Astrocyte (in vitro differentiated cells and primary cell): ENCODE data around the gene PDGFA. TPM values are rescaled to one million over a fixed set of nuclear protein-coding genes. Genes with fewer than 3 reads are reported as not detected.
A peak's percentile ranks its signal among the peaks of the same experiment; 100 is the strongest.

Experiments
- DNase-seq: peaks from one replicate; pipeline ENCODE4 v3.0.0-alpha.2; 2010; ENCODE audit warnings: low read depth
- FAIRE-seq: peaks from 2 replicates; lab custom pipeline; 2011; peaks lifted over from hg19 to GRCh38; lab: Jason Lieb, UNC
- H2AFZ ChIP-seq: 2 replicates; pipeline ENCODE4 v1.6.0; 2012; ENCODE audit warnings: low read depth, low read length, inconsistent platforms
- H3K27ac ChIP-seq: 2 replicates; pipeline ENCODE4 v1.5.1; 2011; ENCODE audit warnings: low read depth, low read length, inconsistent platforms
- H3K27me3 ChIP-seq: 2 replicates; pipeline ENCODE4 v1.6.0; 2011; ENCODE audit warnings: low read length, inconsistent platforms; ENCODE audit not compliant: insufficient read depth
- H3K36me3 ChIP-seq: 2 replicates; pipeline ENCODE4 v1.5.1; 2011; ENCODE audit warnings: low read length, inconsistent platforms; ENCODE audit not compliant: insufficient read depth
- H3K4me1 ChIP-seq: 2 replicates; pipeline ENCODE4 v1.5.1; 2011; ENCODE audit warnings: low read length, inconsistent platforms; ENCODE audit not compliant: insufficient read depth
- H3K4me2 ChIP-seq: 2 replicates; pipeline ENCODE4 v1.6.0; 2012; ENCODE audit warnings: low read length, inconsistent platforms
- H3K4me3 ChIP-seq: 2 replicates; pipeline ENCODE4 v1.5.1; 2011; ENCODE audit warnings: low read depth, mild to moderate bottlenecking, low read length, inconsistent platforms; ENCODE audit not compliant: insufficient read depth
- H3K79me2 ChIP-seq: 2 replicates; pipeline ENCODE4 v1.6.0; 2012; ENCODE audit warnings: mild to moderate bottlenecking, low read length, inconsistent platforms; ENCODE audit not compliant: insufficient read depth
- H3K9ac ChIP-seq: 2 replicates; pipeline ENCODE4 v1.6.0; 2012; ENCODE audit warnings: mild to moderate bottlenecking, low read length, inconsistent platforms
- H3K9me3 ChIP-seq: 2 replicates; pipeline ENCODE4 v1.5.1; 2012; ENCODE audit warnings: low read depth, mild to moderate bottlenecking, low read length, inconsistent platforms; ENCODE audit not compliant: insufficient read depth
- H4K20me1 ChIP-seq: 2 replicates; pipeline ENCODE4 v1.6.0; 2012; ENCODE audit warnings: low read length, inconsistent platforms; ENCODE audit not compliant: insufficient read depth
- H3K27ac Mint-ChIP-seq: one replicate; pipeline ENCODE4 v1.8.0; 2021; ENCODE audit warnings: mild to moderate bottlenecking, mixed read lengths; ENCODE audit not compliant: unreplicated experiment
- H3K27me3 Mint-ChIP-seq: one replicate; pipeline ENCODE4 v1.8.0; 2021; ENCODE audit warnings: low read depth, mixed read lengths; ENCODE audit not compliant: unreplicated experiment
- H3K36me3 Mint-ChIP-seq: one replicate; pipeline ENCODE4 v1.8.0; 2021; ENCODE audit warnings: low read depth, mixed read lengths; ENCODE audit not compliant: unreplicated experiment
- H3K4me1 Mint-ChIP-seq: one replicate; pipeline ENCODE4 v1.8.0; 2021; ENCODE audit warnings: low read depth, mixed read lengths; ENCODE audit not compliant: unreplicated experiment
- H3K4me3 Mint-ChIP-seq: one replicate; pipeline ENCODE4 v1.8.0; 2021; ENCODE audit warnings: mild to moderate bottlenecking, moderate library complexity, mixed read lengths; ENCODE audit not compliant: unreplicated experiment
- H3K9me3 Mint-ChIP-seq: one replicate; pipeline ENCODE4 v1.8.0; 2021; ENCODE audit warnings: mild to moderate bottlenecking, mixed read lengths; ENCODE audit not compliant: unreplicated experiment
- CTCF ChIP-seq: IDR thresholded peaks from 2 replicates; pipeline ENCODE4 v1.5.1; 2011; ENCODE audit warnings: low read depth, mild to moderate bottlenecking, inconsistent platforms, low read length, moderate library complexity; ENCODE audit not compliant: insufficient read depth
- EZH2 ChIP-seq: IDR thresholded peaks from 2 replicates; pipeline ENCODE4 v1.6.1; 2012; ENCODE audit warnings: mild to moderate bottlenecking, low read length, inconsistent platforms; ENCODE audit not compliant: insufficient read depth
- total RNA-seq: library from RNA; stranded (reverse); gene quantifications from 2 replicates; pipeline ENCODE4 v1.2.1, GENCODE V29; 2021

PDGFA gene
- total RNA-seq, 1 donor from 2014 or later, result 47.1 TPM

GRCh38 chr7:486216-486743 is 33.4 kb downstream of the PDGFA start:
- H2AFZ ChIP-seq, result no peak overlapping the region
- H3K4me1 Mint-ChIP-seq, result peaks cover 2% of the 10 kb centered on the region
- H3K36me3 Mint-ChIP-seq, result no peaks in the 10 kb centered on the region
- TF ChIP-seq EZH2, result no peak
- TF ChIP-seq CTCF, result no peak
- no peak for DNase-seq
- H3K27me3 Mint-ChIP-seq, result peaks cover 32% of the 10 kb centered on the region
- peaks cover 6% of the 10 kb centered on the region for H3K9me3 ChIP-seq
- H3K79me2 ChIP-seq, result no peaks in the 10 kb centered on the region
- H3K27ac Mint-ChIP-seq, result no peak overlapping the region
- no peak overlapping the region for H3K4me3 Mint-ChIP-seq
- no peak for FAIRE-seq
- H3K4me2 ChIP-seq, result no peak overlapping the region
- H4K20me1 ChIP-seq, result no peaks in the 10 kb centered on the region
- H3K36me3 ChIP-seq, result no peaks in the 10 kb centered on the region
- H3K9me3 Mint-ChIP-seq, result no peaks in the 10 kb centered on the region
- no peak overlapping the region for H3K27ac ChIP-seq
- H3K4me3 ChIP-seq, result no peak overlapping the region
- H3K9ac ChIP-seq, result no peak overlapping the region
- H3K27me3 ChIP-seq, result peaks cover 28% of the 10 kb centered on the region
- no peaks in the 10 kb centered on the region for H3K4me1 ChIP-seq

- TF ChIP-seq CTCF (no peak), EZH2 (no peak)
- no peaks in the 10 kb centered on the region for H3K79me2 ChIP-seq
- peaks cover 28% of the 10 kb centered on the region for H3K27me3 ChIP-seq
- no peak overlapping the region for H2AFZ ChIP-seq
- H3K9ac ChIP-seq, result no peak overlapping the region
- H3K4me1 Mint-ChIP-seq, result peaks cover 2% of the 10 kb centered on the region
- no peaks in the 10 kb centered on the region for H3K36me3 Mint-ChIP-seq
- no peak overlapping the region for H3K4me2 ChIP-seq
- no peaks in the 10 kb centered on the region for H3K9me3 Mint-ChIP-seq
- peaks cover 32% of the 10 kb centered on the region for H3K27me3 Mint-ChIP-seq
- H4K20me1 ChIP-seq, result no peaks in the 10 kb centered on the region
- H3K27ac ChIP-seq, result no peak overlapping the region
- FAIRE-seq, result no peak
- H3K36me3 ChIP-seq, result no peaks in the 10 kb centered on the region
- no peak for DNase-seq
- no peak overlapping the region for H3K4me3 ChIP-seq
- no peaks in the 10 kb centered on the region for H3K4me1 ChIP-seq
- H3K4me3 Mint-ChIP-seq, result no peak overlapping the region
- H3K9me3 ChIP-seq, result peaks cover 6% of the 10 kb centered on the region
- peak overlapping the region; percentile 47 for H3K27ac Mint-ChIP-seq
Observed at GRCh38 chr7:485188-486081, 34.2 kb downstream of the PDGFA start.
